Endometrium (tissue), 2 donors: ENCODE results near the gene HELZ.

Experiments used
- FAIRE-seq: peaks from 2 replicates; lab custom pipeline; 2012; peaks lifted over from hg19 to GRCh38; lab: Jason Lieb, UNC
- donor health status: control.
- donor health status: control.

Gene HELZ

GRCh38 chr17:67026341-67026740, 218.7 kb downstream of the HELZ start:
- no peak for FAIRE-seq

- FAIRE-seq = no peak
Observed at GRCh38 chr17:67025216-67025792, 219.7 kb downstream of the HELZ start.

DNA sequence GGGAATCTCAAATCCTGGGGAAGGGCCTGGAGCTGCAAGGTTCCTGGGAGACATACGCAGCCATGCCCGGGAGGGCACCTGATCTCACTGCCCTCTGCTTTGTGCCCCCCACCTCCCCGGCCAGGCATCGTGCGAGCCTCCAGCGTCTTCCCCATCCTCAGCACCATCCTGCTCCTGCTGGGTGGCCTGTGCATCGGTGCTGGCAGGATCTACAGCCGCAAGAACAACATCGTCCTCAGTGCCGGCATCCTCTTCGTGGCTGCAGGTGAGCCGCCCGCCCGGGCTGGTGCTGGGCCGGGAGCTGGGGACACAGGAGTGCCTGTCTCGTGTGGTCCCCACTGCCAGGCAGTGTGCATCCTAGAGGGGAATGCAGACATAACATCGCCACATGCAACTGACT, 220.3 kb downstream of the HELZ start:
- no peak for FAIRE-seq

GRCh38 chr17:67022451-67022810, 222.6 kb downstream of the HELZ start:
- FAIRE-seq = no peak

GRCh38 chr17:67021743-67022450, 223.1 kb downstream of the HELZ start:
- FAIRE-seq = no peak

DNA sequence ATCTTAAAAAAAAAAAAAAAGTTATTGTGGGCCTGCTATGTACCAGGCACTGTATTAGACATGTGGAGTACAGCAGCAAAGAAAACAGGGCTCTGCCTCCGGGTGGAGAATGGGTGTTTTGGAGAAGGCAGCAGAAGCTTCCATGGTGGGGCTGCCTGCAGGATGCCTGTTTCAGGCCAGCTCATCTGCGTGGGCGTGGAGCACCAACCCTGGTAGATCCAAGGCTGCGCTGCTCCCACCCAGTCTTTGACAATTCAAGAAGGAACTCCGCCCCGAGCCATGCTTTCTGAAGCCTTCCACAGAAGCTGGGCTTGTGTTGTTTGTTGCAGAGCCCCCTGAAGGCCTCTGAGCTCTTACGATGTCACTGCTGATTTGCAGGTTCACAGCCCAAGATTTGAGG, 223.8 kb downstream of the HELZ start:
- no peak for FAIRE-seq
